Gastrocnemius medialis (tissue), 4 donors: ENCODE measurements around the gene SAMD8. TPM values are rescaled to one million over a fixed set of nuclear protein-coding genes. Genes with fewer than 3 reads are reported as not detected.

ENCODE experiments used
- ATAC-seq, 2 donors: fragments of 150-250 bp; one replicate each; pipeline ENCODE4 v1.9.1; 2016
- DNase-seq, 2 donors: peaks; one replicate each; pipeline ENCODE4 v3.0.0-alpha.2; 2019
- H3K27ac ChIP-seq, 4 donors: fragments of 200-600 bp; sonication (generic); 1 replicate in 1 of 4; 2 replicates in 3 of 4; pipeline ENCODE4 v1.5.1; 2016 to 2018; ENCODE audit warnings: mild to moderate bottlenecking in 2 of 4, moderate library complexity in 1 of 4
- H3K27me3 ChIP-seq, 3 donors: fragments of 200-600 bp; sonication (generic) in 2 of 3; 1 replicate in 1 of 3; 2 replicates in 2 of 3; pipeline versions ENCODE4 v1.5.1 to v1.6.0; 2016 to 2019; ENCODE audit warnings: mild to moderate bottlenecking in 1 of 3, moderate library complexity in 1 of 3
- H3K36me3 ChIP-seq, 2 donors: fragments of 200-600 bp; sonication (generic) in 1 of 2; one replicate each; pipeline ENCODE4 v1.5.1; 2017 to 2018
- H3K4me1 ChIP-seq, 2 donors: fragments of 200-600 bp; sonication (generic) in 1 of 2; one replicate each; pipeline ENCODE4 v1.5.1; 2016 to 2017; ENCODE audit warnings: mild to moderate bottlenecking in 2 of 2
- H3K4me3 ChIP-seq, 4 donors: fragments of 200-600 bp; sonication (generic) in 3 of 4; 1 replicate in 1 of 4; 2 replicates in 3 of 4; pipeline ENCODE4 v1.5.1; 2016 to 2019; ENCODE audit warnings: mild to moderate bottlenecking in 2 of 4
- H3K9me3 ChIP-seq, 3 donors: fragments of 200-600 bp; sonication (generic) in 2 of 3; 1 replicate in 1 of 3; 2 replicates in 2 of 3; pipeline ENCODE4 v1.5.1; 2016 to 2019
- CTCF ChIP-seq, 5 experiments: fragments of 450-650 bp in 3 of 5; fragments of 200-600 bp in 2 of 5; sonication (generic) in 2 of 5; IDR thresholded peaks in 4 of 5; conservative IDR thresholded peaks in 1 of 5; 1 replicate in 4 of 5; 2 replicates in 1 of 5; pipeline ENCODE4 v1.5.1; 2016 to 2019; ENCODE audit warnings: antibody characterized with exemption in 5 of 5, mild to moderate bottlenecking in 3 of 5, moderate library complexity in 3 of 5
- POLR2A ChIP-seq, 2 donors: fragments of 450-650 bp; IDR thresholded peaks; one replicate each; pipeline ENCODE4 v1.6.1; 2017; ENCODE audit warnings: antibody characterized with exemption in 2 of 2, mild to moderate bottlenecking in 2 of 2, moderate library complexity in 2 of 2
- in situ Hi-C, 4 donors: fragments of 200-750 bp; cut with MboI; loops; one replicate each; pipeline versions ENCODE4 v1.15.0 to v1.8.0; 2017; ENCODE audit warnings: low sequenced_read_pairs in 4 of 4
- intact Hi-C: fragments of 100-400 bp; cut with DNase I; formaldehyde crosslinking; loops from one replicate; pipeline ENCODE4 v1.15.1; 2023; ENCODE audit warnings: low total_unique reads
- total RNA-seq, 4 donors: library from RNA; depleted of rRNA; stranded (reverse); fragments of >200 nt; gene quantifications; one replicate each; pipeline versions ENCODE4 v1.1.0 to v1.2.3, GENCODE V29; 2016

SAMD8 gene
- total RNA-seq, 4 donors from 2014 or later: 46.2 to 125 (median 68.9) TPM

GRCh38 chr10:75207079-75207856 lies 95.8 kb downstream of the SAMD8 start:
- ATAC-seq (no peak), DNase-seq (no peak)
- Histone ChIP-seq H3K36me3 (peaks cover 0 to 3% of the 10 kb centered on the region in 2 donors), H3K4me1 (peaks cover 16 to 36% of the 10 kb centered on the region in 2 donors), H3K9me3 (no peaks in the 10 kb centered on the region), H3K27me3 (no peaks in the 10 kb centered on the region), H3K27ac (peak overlapping the region in 2 of 4 donors; percentile 100), H3K4me3 (no peak overlapping the region)
- intact Hi-C loops (no loop called here), in situ Hi-C loops (no loop called here)
- TF ChIP-seq POLR2A (IDR thresholded peaks at IDR 0.05) (no peak), CTCF (IDR thresholded peaks at IDR 0.05 in 4 of 5, conservative IDR thresholded peaks at IDR 0.05 in 1 of 5) (no peak)

GRCh38 chr10:75207857-75208144 lies 96.3 kb downstream of the SAMD8 start:
- no peak for ATAC-seq

GRCh38 chr10:75208181-75208580 lies 96.7 kb downstream of the SAMD8 start:
- peak; percentile 25 to 31 for ATAC-seq
- Histone ChIP-seq H3K27ac (peak overlapping the region; percentile 98 to 100 (median 99)), H3K4me1 (peaks cover 20 to 42% of the 10 kb centered on the region in 2 donors), H3K27me3 (no peaks in the 10 kb centered on the region), H3K36me3 (peaks cover 0 to 11% of the 10 kb centered on the region in 2 donors), H3K4me3 (no peak overlapping the region), H3K9me3 (no peaks in the 10 kb centered on the region)
- DNase-seq: peak in 1 of 2 donors; percentile 61
- in situ Hi-C loops (no loop called here), intact Hi-C loops (no loop called here)
- TF ChIP-seq POLR2A (IDR thresholded peaks at IDR 0.05) (no peak), CTCF (IDR thresholded peaks at IDR 0.05 in 4 of 5, conservative IDR thresholded peaks at IDR 0.05 in 1 of 5) (no peak)

More at GRCh38 chr10:75207857-75208144, 96.3 kb downstream of the SAMD8 start:
- Histone ChIP-seq H3K9me3 (no peaks in the 10 kb centered on the region), H3K36me3 (peaks cover 0 to 7% of the 10 kb centered on the region in 2 donors), H3K4me3 (no peak overlapping the region), H3K27me3 (no peaks in the 10 kb centered on the region), H3K27ac (peak overlapping the region; percentile 98 to 100 (median 99)), H3K4me1 (peaks cover 16 to 41% of the 10 kb centered on the region in 2 donors)
- in situ Hi-C loops (no loop called here), intact Hi-C loops (no loop called here)
- TF ChIP-seq CTCF (IDR thresholded peaks at IDR 0.05 in 4 of 5, conservative IDR thresholded peaks at IDR 0.05 in 1 of 5): no peak
- no peak for TF ChIP-seq POLR2A (IDR thresholded peaks at IDR 0.05)
- DNase-seq: no peak

GRCh38 chr10:75209086-75209920 lies 97.8 kb downstream of the SAMD8 start:
- Histone ChIP-seq H3K27me3 (no peaks in the 10 kb centered on the region), H3K4me3 (peak overlapping the region; percentile 83 to 98 (median 93)), H3K4me1 (peaks cover 30 to 44% of the 10 kb centered on the region in 2 donors), H3K9me3 (no peaks in the 10 kb centered on the region), H3K27ac (peak overlapping the region; percentile 98 to 100 (median 99)), H3K36me3 (peaks cover 0 to 22% of the 10 kb centered on the region in 2 donors)
- ATAC-seq (peak in 1 of 2 donors; percentile 0), DNase-seq (no peak)
- intact Hi-C loops (no loop called here), in situ Hi-C loops (no loop called here)
- TF ChIP-seq CTCF (IDR thresholded peaks at IDR 0.05 in 4 of 5, conservative IDR thresholded peaks at IDR 0.05 in 1 of 5) (no peak), POLR2A (IDR thresholded peaks at IDR 0.05) (no peak)
